ENCODE data around the gene NOTO.
"Not testable (repeated sequence)": the region's sequence is repeated elsewhere in the genome, so short reads cannot be mapped to it uniquely, and the experiment has no call there.

NOTO gene

GRCh38 chr2:73202156-73203054 is at the start of gene NOTO:
TSS of gene NOTO (plus strand) at chr2:73202574. CDS start at chr2:73202667, 93 bp downstream.
- DNase-seq, result no peak

GRCh38 chr2:73156539-73157124 is 45.7 kb upstream of the NOTO start:
- DNase-seq, result peak; percentile 40

GRCh38 chr2:73162856-73163391 is 39.5 kb upstream of the NOTO start:
- DNase-seq, result no peak

DNA sequence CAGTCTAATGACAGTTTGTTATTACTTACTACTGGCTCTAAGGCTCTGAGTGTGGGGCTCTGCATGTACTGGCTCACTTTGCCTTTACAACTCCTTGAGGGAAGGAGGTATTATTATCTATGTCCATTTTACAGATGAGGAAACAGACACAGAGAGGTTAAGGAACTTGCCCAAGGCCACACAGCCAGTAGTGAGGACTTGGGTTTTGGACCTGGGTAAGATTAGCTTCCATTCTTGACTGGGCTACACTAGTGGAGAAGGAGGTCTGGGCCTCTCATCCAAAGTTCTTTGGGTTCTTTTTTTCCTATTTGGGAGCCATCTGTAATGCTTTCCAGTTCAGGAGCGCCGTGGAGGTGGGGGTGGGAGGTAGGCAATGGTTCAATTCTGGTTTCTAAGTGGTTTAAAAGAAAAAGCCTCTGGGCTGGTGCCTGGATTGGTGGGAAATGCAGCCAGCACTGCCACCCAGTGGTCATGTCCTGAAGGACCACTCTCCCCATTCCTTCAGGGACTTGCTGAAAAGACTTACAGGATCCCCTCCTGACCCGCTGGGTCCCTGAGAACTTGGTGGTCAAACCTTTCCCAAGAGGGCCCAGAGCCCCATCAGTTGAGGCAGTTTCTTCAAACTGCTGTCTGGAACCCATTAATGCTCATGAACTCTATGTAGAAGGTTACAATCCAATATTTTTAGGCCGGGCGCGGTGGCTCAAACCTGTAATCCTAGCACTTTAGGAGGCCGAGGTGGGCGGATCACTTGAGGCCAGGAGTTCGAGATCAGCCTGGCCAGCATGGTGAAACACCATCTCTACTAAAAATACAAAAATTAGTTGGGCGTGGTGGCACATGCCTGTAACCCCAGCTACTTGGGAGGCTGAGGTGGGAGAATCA is 38.6 kb upstream of the NOTO start:
- DNase-seq, result peak; percentile 69

DNA sequence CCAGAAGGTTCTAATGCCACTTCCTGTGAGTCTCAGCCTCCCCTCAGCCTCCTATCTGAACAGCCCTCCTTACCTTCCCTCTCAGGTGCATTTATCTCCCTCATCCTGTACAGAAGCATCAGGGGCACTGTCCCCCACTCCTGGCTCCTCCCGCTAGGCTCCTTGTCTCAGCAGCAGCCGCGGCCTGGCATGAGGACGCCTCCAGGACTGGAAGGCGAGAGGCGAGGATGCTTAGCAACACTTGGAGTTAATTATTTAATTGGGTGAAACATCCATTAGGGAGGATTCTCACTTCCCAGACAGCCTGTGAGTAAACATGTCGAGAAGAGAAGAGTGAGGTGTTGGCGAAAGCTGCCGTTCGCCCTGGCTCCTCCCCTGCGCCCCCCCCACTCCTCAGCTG is 36.4 kb upstream of the NOTO start:
- DNase-seq, result not testable (repeated sequence)

GRCh38 chr2:73166813-73167212 is 35.6 kb upstream of the NOTO start:
- not testable (repeated sequence) for DNase-seq

DNA sequence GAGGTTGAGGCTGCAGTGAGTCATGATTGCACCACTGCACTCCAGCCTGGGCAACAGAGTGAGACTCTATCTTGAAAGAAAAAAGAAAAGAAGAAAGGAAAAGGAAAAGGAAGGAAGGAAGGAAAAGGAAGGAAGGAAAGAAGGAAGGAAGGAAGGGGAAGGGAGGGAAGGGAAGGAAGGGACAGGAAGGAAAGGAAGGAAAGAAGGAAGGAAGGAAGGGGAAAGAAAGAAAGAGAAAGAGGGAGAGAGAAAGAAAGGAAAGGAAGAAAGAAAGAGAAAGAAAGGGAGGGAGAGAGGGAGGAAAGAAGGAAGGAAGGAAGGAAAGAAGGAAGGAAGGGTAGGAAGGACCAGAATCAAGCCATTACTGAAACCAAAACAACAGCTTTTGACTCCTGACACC is 34.0 kb upstream of the NOTO start:
- not testable (repeated sequence) for DNase-seq

DNA sequence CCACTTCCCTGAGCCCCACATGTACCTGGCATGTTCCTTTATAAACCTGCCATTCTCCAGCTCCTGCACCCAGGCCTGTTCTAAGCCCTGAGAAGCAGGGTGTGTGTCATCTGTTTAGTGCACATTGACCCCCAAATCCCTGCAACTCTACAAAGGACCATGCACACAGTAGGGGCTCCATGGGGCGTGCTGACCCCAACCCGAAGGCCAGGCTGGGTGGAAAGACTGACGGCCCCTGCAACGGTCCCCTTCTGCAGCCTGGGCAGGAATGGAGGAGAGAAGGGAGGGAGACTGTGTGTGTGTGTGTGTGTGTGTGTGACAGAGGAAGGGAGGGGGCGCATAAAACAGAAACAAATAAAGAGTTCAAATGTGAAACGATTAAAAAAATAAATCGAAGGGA is 32.0 kb upstream of the NOTO start:
- not testable (repeated sequence) for DNase-seq

GRCh38 chr2:73172963-73173362 is 29.4 kb upstream of the NOTO start:
- peak; percentile 60 for DNase-seq

- DNase-seq, result no peak
Measured at GRCh38 chr2:73173781-73174180, 28.6 kb upstream of the NOTO start.

DNA sequence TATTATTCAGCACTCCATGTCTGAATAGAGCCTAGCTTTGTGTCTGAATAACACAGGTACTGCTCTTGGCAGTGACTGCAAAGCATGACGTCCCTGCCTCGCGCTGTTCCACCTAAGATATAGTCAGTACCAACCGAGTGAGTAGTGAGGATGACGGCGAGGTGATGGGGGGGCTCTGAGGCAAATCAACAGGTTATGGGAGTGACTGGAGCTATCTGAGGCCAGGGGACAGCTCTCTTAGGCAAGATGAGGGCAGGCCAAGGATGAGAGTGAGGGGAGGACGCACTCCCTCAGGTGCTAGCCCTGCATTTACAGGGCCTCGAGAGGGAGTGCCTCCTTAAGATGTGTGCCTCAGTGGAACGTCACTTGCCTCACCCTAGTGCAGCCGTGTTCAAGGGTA is 28.1 kb upstream of the NOTO start:
- DNase-seq, result no peak

GRCh38 chr2:73174941-73175662 is 27.3 kb upstream of the NOTO start:
- DNase-seq, result no peak

GRCh38 chr2:73175663-73176204 is 26.6 kb upstream of the NOTO start:
- peak; percentile 75 for DNase-seq

GRCh38 chr2:73176205-73176880 is 26.0 kb upstream of the NOTO start:
- DNase-seq, result no peak

GRCh38 chr2:73176881-73177644 is 25.3 kb upstream of the NOTO start:
- DNase-seq, result peak; percentile 93

DNA sequence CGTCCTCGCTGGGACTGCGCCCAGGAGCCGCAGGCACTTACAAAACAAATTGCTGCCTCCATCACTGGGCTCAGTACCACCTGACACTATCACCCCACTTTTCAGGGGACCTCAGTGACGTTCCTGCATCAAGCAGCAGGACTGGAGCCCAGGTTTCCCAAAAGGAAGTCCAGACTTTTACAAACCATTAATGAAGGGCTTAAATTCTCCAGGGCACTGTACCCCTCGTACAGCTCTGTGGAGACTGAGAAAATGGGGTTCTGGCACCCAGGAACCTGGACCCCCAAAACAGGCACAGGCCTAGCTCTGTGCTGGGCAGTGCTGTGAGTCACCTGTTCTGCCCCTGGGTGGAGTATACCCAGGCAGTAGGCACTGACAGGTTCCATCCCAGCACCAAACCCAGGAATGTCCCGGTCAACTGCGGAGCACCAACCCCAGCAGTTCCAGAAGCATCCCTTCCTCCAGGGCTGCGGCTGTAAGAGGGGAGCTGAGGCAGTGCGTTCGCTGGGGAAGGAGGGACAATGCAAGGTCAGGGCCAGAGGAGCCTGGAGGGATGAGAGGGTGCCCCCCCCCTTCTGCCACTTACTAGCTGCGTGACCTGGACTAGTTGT is 24.6 kb upstream of the NOTO start:
- DNase-seq, result no peak

DNA sequence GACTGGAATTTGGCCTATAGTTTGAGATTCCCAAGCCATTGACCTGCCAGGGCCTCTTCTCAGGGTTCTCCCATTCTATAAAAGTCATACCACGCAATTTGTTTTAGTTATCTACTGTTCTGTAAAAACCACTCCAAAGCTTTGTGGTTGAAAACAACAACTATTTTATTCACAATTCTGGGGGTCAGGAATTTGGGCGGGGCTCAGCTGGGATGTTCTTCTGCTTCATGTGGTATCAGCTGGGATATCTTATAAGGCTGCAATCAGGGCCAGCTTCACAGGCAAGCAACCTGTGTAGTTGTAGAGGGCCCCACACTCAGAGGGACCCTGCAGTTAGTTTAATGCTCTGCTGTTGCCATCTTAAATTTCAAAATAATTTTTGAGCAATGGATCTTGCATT is 16.4 kb upstream of the NOTO start:
- no peak for DNase-seq

- no peak for DNase-seq
Measured at GRCh38 chr2:73187549-73187948, 14.8 kb upstream of the NOTO start.

DNA sequence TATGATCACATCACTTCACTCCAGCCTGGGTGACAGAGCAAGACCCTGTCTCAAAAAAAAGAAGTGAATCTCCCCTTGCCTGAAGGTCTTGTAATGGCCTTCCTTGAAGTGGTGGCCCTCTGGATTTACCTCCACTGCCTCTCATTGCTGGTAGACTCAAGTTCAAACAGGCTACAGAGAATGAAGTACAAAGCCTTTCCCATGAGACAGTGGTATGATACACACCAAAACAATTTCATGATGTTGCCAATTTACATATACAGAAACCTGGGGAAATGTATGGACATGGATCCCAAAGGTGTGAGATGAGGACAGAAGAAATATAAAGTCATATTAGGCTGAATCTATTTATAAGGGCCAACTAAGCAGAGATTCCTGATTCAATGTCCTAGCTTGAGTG is 4.8 kb upstream of the NOTO start:
- no peak for DNase-seq

DNA sequence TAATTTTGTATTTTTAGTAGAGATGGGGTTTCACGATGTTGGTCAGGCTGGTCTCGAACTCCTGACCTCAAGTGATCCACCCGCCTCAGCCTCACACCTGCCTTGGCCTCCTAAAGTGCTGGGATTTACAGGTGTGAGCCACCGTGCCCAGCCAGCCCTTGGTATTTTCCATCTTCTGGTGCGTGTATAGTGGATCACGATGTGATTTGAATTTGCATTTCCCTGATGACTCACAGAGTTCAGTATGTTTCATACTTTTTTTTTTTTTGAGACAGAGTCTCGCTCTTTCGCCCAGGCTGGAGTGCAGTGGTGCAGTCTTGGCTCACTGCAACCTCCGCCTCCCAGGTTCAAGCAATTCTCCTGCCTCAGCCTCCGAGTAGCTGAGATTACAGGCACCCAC is 2.1 kb upstream of the NOTO start:
- not testable (repeated sequence) for DNase-seq

Data from stimulated activated CD4-positive, alpha-beta T cell treated with anti-CD3 and anti-CD28 coated beads, Interleukin-4, amount 100 ng/mL, for 1 hour (primary cell).